Prostate gland (tissue), 2 donors: ENCODE results near the gene CTDP1.

ENCODE experiments used
- CTCF ChIP-seq, 4 experiments: fragments of 200-600 bp in 2 of 4; fragments of 450-650 bp in 2 of 4; sonication (generic) in 2 of 4; IDR thresholded peaks; 1 replicate in 3 of 4; 2 replicates in 1 of 4; pipeline ENCODE4 v1.5.1; 2016 to 2019; ENCODE audit warnings: antibody characterized with exemption in 4 of 4, mild to moderate bottlenecking in 2 of 4, moderate library complexity in 2 of 4
- POLR2A ChIP-seq: fragments of 450-650 bp; IDR thresholded peaks from one replicate; pipeline ENCODE4 v1.6.1; 2016; ENCODE audit warnings: antibody characterized with exemption, mild to moderate bottlenecking
- POLR2AphosphoS5 ChIP-seq: sonication (generic); formaldehyde crosslinking; IDR thresholded peaks from one replicate; pipeline ENCODE4 v1.6.1; 2017; ENCODE audit warnings: antibody characterized with exemption

- TF ChIP-seq POLR2A (no peak), CTCF (IDR thresholded peaks at IDR 0.05) (no peak), POLR2AphosphoS5 (no peak)
Observed at GRCh38 chr18:79705272-79705671, 25.7 kb downstream of the CTDP1 start.
